ENCODE measurements around the gene SLC47A1. TPM values are rescaled to one million over a fixed set of nuclear protein-coding genes. Genes with fewer than 3 reads are reported as not detected.

The SLC47A1 gene
- total and polyA plus RNA-seq, 4 donors: 34.8 to 69.2 (median 37.2) TPM

- peak overlapping the region; percentile 77 to 91 for H3K27ac ChIP-seq (ENCODE audit: low read depth in 1 of 2, low read length in 2 of 2)
- WGBS: 48% methylated on average over 7 of the region's 7 CpGs
- DNase-seq (ENCODE audit: low spot score): no peak
- TF ChIP-seq GABPA (IDR thresholded peaks at IDR 0.05 in 1 of 2, conservative IDR thresholded peaks at IDR 0.05 in 1 of 2) (no peak), TAF1 (conservative IDR thresholded peaks at IDR 0.05) (no peak), RXRA (IDR thresholded peaks at IDR 0.05) (no peak), ZBTB33 (IDR thresholded peaks at IDR 0.05) (no peak), FOXA2 (IDR thresholded peaks at IDR 0.05) (no peak), EGR1 (IDR thresholded peaks at IDR 0.05; ENCODE audit: low read depth in 2 of 2) (no peak), NR2F2 (IDR thresholded peaks at IDR 0.05) (no peak), ATF3 (IDR thresholded peaks at IDR 0.05) (no peak), HNF4A (conservative IDR thresholded peaks at IDR 0.05) (no peak), FOXA1 (IDR thresholded peaks at IDR 0.05) (no peak), YY1 (IDR thresholded peaks at IDR 0.05) (no peak), HNF4G (IDR thresholded peaks at IDR 0.05) (no peak), MAX (IDR thresholded peaks at IDR 0.05) (no peak)
- no peak overlapping the region for H3K9ac ChIP-seq (ENCODE audit: low read depth in 1 of 2, low read length in 2 of 2)
- peaks cover 0 to 2% (median 0%) of the 10 kb centered on the region in 4 donors for H3K36me3 ChIP-seq (ENCODE audit: control insufficient read depth in 4 of 4, insufficient read depth in 3 of 4, low read depth in 1 of 4, low read length in 3 of 4)
- no peaks in the 10 kb centered on the region for H3K9me3 ChIP-seq (ENCODE audit: control insufficient read depth in 4 of 4, low read length in 3 of 4)
- peaks cover 13 to 75% (median 63%) of the 10 kb centered on the region in 4 donors for H3K4me1 ChIP-seq (ENCODE audit: control insufficient read depth in 4 of 4, insufficient read depth in 4 of 4, low read length in 3 of 4)
- H3K4me3 ChIP-seq (ENCODE audit: low read depth in 1 of 3, low read length in 3 of 3): no peak overlapping the region
- no peaks in the 10 kb centered on the region for H3K27me3 ChIP-seq (ENCODE audit: control insufficient read depth in 4 of 4, insufficient read depth in 4 of 4, low read length in 3 of 4)
Observed at GRCh38 chr17:19539040-19539399, 5.4 kb downstream of the SLC47A1 start.

- peaks cover 13 to 76% (median 62%) of the 10 kb centered on the region in 4 donors for H3K4me1 ChIP-seq (ENCODE audit: control insufficient read depth in 4 of 4, insufficient read depth in 4 of 4, low read length in 3 of 4)
- H3K9ac ChIP-seq (ENCODE audit: low read depth in 1 of 2, low read length in 2 of 2): no peak overlapping the region
- 36% methylated on average over 10 of the region's 10 CpGs for WGBS
- no peak for TF ChIP-seq YY1 (IDR thresholded peaks at IDR 0.05)
- no peak for TF ChIP-seq ATF3 (IDR thresholded peaks at IDR 0.05)
- no peak for TF ChIP-seq NR2F2 (IDR thresholded peaks at IDR 0.05)
- no peak for TF ChIP-seq FOXA1 (IDR thresholded peaks at IDR 0.05)
- TF ChIP-seq TAF1 (conservative IDR thresholded peaks at IDR 0.05): no peak
- TF ChIP-seq ZBTB33 (IDR thresholded peaks at IDR 0.05): no peak
- peak in 1 of 2 donors; percentile 36 for TF ChIP-seq HNF4A (conservative IDR thresholded peaks at IDR 0.05)
- TF ChIP-seq REST (IDR thresholded peaks at IDR 0.05): no peak
- TF ChIP-seq JUND (IDR thresholded peaks at IDR 0.05): no peak
- TF ChIP-seq SP1 (IDR thresholded peaks at IDR 0.05): no peak
- TF ChIP-seq HNF4G (IDR thresholded peaks at IDR 0.05): no peak
- TF ChIP-seq GABPA (IDR thresholded peaks at IDR 0.05 in 1 of 2, conservative IDR thresholded peaks at IDR 0.05 in 1 of 2): no peak
- no peak for TF ChIP-seq EGR1 (IDR thresholded peaks at IDR 0.05; ENCODE audit: low read depth in 2 of 2)
- peak in 1 of 2 donors; percentile 46 for TF ChIP-seq RXRA (IDR thresholded peaks at IDR 0.05)
- no peak for TF ChIP-seq RAD21 (IDR thresholded peaks at IDR 0.05)
- no peak for TF ChIP-seq FOXA2 (IDR thresholded peaks at IDR 0.05)
- peak overlapping the region; percentile 27 to 91 for H3K27ac ChIP-seq (ENCODE audit: low read depth in 1 of 2, low read length in 2 of 2)
- peaks cover 0 to 2% (median 0%) of the 10 kb centered on the region in 4 donors for H3K36me3 ChIP-seq (ENCODE audit: control insufficient read depth in 4 of 4, insufficient read depth in 3 of 4, low read depth in 1 of 4, low read length in 3 of 4)
- DNase-seq (ENCODE audit: low spot score): no peak
- no peak overlapping the region for H3K4me3 ChIP-seq (ENCODE audit: low read depth in 1 of 3, low read length in 3 of 3)
- H3K27me3 ChIP-seq (ENCODE audit: control insufficient read depth in 4 of 4, insufficient read depth in 4 of 4, low read length in 3 of 4): no peaks in the 10 kb centered on the region
- H3K9me3 ChIP-seq (ENCODE audit: control insufficient read depth in 4 of 4, low read length in 3 of 4): no peaks in the 10 kb centered on the region
Observed at GRCh38 chr17:19539841-19540311, 6.2 kb downstream of the SLC47A1 start.
